Measurements from ENCODE around the gene GRM3.

Gene GRM3

DNA sequence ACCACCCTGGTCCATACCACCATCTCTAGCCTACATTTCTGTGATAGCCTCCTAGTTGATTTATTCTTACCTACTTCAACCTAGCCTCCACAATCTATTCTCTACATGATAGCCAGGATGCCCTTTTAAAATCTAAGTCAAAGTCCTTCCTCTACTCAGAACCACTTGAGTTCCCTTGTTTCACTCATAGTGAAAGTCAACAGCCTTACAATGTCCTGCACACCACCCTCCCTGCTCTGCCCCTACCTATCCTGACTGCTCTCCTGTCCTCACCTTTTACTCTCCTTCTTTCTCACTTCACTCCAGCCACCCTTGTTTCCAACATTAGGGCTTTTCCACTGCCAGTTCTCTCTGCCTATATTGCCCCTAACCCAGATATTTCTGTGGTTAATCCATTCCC is 146.7 kb downstream of the GRM3 start:
- DNase-seq, result no peak

DNA sequence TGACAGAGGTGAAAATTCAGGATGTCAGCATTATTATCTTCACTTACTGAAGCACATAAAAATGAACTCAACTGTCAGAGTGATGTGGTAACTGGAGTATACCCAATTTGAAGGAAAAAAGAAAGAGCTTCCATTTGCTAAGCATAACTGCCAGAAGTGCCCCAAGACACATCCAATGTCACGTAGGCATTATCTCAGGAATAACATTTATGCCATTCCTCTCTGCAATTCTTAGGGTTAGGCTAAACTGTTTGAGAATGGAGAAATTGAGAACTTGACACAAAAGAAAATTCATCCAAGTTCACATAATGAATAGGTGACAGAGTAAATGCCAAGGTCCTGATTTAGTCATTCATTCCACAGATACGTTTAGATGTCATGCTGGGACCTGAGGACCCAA is 148.6 kb downstream of the GRM3 start:
- no peak for DNase-seq

DNA sequence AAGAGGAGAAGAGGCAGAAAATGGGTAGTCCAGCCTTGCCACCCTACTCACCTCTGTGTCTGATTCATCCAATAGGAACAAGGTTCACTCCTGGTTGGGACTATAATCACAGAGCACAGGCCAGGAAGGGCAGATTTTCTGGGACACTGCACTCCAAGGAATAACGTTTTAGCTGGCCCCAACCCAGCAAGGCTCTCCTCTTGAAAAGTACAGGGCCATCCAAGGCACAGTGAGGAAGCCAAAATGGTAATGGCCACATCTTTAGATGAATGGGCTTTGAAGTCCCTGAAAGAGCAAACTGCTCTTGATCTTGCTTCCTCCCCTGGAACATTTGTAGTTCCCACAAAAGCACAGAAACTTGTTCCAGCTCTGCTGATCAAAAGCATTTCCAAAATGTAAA is 149.4 kb downstream of the GRM3 start:
- DNase-seq, result no peak

DNA sequence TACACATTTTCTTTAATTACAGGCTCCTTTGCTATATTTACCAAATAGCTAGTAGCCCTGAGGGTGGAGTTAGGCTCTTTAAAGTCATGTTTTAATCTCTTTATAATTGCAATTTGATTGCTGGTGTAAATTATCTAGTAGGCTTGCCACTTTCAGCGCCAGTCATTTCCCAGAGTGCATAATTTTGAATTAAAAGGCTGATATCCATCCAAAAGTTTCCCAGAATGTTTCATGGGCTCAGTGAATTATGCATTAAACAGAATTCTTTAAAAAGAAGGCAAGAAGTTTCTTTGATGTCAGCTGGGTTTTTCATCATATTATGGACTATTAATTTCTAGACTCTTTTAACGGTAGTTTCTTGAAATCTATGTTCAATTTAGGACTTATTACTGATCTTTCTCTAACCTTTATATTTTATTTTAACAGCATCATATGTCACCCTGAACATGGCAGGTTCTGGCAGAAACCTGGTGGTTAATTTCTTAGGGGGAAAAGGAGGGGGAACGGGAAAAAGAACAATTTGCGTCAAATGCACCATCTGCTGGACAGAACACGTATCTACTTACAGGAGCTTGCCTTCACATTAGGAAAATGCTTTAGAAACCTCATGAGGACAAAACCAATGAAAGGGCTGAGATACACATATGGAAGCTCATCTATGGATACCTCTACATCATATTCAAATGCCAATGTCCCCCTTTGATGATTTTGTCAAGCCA is 171.1 kb downstream of the GRM3 start:
- DNase-seq, result peak; percentile 60 to 62

DNA sequence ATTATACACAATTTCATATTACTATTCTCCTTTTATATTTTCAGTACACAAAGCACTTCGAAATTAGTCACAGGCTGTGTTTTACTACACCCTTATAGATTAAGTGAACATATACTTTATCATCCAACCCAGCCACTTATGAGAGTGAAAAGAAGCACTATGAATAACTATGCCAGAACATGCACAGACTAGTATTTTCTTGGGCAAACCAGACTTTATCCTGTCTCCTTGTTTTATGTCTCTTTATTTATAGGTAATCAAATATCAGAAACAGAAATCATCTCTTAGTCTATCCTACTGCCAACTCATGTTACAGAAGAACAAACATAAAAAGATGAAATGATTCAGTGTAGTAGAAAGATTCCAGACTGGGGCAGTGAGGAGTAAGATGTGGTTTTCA is 171.8 kb downstream of the GRM3 start:
- DNase-seq, result no peak

DNA sequence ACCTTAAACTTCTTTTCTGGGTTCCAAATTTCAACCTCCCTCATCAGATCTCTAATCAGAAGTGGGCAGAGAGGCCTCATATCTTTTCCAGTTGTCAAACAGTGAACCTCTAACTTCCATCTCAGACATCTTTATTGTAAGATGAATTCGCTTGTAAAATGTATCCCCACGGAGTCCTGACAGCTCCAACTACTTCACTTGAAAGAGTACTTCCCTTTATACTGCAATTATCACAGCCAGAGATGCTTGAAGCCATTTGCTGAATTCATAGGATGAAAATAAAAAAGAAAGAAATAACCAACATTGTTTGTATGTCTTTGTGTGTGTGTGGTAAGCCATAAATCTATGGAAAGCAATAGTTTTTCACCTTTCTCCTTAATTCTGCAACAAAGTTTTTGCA is 175.2 kb downstream of the GRM3 start:
- no peak for DNase-seq

DNA sequence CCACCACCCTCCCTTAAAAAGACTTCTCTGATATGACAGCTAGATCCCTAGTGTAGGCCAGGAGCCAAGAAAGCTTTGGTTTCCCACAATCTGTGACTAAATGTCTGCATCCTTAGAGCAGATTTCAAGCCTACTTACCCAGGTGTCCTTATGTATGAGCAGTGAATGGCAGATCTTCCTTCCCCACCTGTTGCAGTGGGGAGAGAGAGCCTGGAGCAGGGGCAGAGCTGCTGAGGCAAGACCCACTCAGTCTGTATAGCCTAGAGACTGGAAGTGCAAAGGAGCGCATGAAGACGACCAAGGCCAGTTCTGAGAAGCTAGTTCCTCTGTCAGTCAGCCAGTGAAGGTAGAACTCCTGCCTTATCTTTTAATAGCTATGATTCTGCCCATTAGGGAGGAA is 180.1 kb downstream of the GRM3 start:
- no peak for DNase-seq

DNA sequence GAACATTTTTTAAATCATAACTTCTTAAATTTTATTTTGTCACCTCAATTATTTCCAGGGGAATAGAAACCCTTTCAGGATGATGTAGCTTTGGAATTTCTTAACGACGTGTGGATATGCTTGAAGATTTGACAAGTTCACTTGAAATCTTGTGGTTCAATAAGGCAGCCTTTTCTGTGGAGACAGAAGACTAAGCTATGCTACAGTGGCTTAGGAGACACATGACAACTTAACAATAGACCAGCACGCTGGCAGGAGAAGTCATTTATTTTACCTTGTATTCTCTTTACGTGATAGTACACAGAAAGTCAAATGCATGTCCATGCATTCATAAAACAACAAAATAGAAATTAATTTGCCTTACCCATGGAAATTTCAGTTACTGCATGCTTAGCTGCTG is 181.6 kb downstream of the GRM3 start:
- no peak for DNase-seq

DNA sequence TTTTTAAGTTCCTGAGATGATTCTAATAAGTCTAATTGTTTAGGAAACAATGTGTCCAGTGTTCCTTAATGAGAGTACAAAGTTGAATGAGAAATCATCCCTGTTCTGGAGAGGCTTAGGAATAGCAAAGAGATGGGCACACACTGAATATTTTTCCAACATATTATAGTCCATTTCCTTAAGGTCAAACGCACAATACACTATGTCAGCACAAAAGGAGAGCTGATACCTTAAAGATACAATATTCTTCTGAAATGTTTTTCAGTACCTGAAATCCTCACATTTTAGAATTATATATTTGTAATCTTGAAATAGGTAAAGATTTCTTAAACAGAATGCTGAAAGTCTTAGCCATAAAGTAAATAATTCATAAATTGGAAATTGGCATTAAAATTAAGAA is 183.2 kb downstream of the GRM3 start:
- no peak for DNase-seq

DNA sequence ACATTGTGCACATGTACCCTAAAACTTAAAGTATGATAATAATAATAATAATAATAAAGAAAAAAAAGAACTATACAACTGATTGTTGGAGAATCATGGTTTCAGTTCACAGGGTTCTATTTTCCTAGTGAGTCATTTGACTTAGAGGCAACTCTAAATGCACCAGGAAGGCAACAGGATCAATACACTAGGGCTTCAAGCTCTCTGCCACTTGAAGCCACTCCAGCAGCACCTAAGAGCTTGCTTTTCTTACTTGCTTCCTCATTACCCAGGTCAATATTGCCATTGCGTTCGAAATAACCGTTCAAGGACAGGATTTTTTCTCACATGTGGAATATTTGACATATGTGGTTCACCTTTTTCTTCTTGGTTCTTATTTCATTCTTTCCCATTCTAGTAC is 189.7 kb downstream of the GRM3 start:
- no peak for DNase-seq

DNA sequence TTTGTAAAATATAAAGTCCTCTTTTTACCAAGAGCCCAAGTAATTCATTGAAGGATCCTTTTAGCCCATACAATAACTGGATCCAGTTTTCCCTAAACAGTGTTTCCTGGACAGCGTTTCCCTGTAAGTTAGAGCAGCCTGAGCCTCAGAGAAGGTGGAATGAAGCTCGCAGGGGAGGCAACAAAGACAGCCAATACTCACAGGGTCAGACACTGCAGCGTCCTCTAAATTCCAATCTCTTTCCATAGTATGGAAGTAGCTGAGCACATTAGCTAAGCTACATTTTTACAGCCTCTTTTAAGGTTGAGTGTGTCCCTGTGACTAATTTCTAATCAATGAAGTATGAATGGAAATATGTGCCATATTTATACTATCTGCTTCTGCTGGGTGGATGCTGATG is 193.5 kb downstream of the GRM3 start:
- no peak for DNase-seq

DNA sequence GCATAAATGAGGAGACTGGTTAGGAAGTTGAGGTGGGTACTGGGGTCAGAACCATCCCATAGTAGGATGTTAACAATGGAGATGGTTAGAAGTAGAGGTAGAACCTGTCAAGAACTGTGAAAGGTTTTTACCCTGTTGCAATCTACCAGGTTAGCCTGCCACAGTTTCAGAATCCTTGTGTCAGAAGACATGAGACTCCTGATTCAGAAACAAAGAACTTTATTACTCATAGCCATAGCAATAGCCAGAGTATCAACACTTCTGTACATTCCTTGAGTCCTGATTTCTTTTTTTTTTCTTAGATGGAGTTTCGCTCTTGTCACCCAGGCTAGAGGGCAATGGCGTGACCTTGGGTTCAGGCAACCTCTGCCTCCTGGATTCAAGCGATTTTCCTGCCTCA is 200.9 kb downstream of the GRM3 start:
- no peak for DNase-seq

DNA sequence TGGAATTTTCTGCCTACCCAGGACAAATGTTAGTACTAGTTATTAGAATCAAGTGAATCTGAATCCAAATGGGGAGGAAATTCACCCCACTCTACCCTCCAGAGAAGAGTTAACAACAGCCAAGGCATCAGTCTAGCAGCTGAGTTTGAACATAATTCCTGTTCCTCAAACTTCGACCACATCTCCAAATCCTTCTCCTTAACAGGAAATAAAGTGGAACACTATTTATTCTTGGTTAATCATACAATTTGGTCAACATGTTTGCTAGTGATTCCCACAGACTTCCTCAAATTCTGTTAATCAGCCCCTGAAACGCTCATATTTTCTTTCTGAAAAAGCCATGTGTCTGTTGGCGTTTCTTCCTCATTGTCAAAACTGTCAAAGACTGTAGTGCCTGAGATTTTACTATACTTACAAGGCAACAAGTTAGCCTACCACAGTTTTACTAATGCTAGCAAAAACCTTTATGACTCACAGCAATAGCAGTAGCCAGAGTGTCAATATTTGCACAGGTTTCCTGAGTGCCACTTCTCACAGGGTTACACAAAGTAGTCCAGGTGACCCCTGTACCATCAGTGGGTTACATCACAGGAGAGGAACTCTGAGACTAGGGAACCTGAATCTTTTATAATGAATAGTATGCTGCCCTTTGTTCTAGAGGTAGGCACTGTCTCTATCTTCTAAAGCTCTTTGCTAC is 202.9 kb downstream of the GRM3 start:
- no peak for DNase-seq

DNA sequence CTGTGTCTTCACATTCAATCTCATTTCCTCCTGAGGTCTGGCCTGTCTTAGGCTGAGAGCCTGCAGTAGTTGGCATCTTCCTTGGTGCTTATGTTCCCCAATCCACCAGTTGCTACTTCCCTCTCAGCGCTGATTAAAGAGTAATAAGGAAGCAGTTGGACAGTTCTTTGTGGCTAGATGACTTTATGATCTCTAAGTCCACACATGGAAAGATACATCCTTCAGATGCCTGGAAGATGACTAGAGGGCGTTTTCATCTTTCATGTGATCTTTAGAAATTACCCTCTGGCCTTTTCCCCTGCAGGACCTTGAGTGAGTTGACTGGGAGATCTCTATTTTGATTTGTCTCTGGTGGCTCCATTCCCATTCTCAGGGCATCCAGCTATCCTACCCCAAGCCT is 204.5 kb downstream of the GRM3 start:
- DNase-seq, result peak; percentile 15 to 24

DNA sequence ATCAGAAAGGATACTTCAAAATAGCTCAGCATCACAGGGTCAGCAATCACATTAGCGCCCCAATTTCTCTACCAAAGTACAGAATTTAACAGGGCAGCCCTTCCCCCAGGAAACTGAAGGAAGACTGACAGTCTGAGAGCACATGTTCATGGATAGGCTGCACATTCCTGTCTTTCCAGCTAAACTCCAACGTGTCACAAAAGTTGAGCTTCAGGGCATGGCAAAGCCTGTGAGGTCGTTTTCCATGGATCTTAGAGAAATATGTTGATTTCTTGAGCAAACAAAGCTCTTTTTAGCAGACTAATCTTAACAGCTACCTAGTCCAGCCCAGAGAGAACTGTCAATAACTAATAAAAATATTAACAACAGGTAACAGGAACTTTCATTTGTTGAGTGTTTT is 207.9 kb downstream of the GRM3 start:
- no peak for DNase-seq

DNA sequence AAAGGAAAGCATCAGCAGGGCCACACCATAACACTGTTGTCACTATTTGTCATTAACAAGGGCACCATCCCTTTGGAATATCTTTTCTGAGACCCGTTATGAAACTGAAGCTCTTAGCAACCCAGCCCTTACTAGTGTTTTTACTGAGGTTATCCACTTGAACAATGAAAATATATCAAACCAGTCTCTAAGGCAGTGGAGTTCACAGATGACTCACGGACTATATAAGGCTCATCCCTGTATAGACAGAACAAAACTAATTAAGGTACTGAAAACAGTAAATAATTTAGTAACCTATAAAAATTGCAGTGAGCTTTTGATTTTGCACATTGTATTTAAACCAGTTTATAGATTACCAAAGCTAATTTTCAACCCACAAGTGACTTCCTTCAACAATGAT is 219.7 kb downstream of the GRM3 start:
- DNase-seq, result no peak

DNA sequence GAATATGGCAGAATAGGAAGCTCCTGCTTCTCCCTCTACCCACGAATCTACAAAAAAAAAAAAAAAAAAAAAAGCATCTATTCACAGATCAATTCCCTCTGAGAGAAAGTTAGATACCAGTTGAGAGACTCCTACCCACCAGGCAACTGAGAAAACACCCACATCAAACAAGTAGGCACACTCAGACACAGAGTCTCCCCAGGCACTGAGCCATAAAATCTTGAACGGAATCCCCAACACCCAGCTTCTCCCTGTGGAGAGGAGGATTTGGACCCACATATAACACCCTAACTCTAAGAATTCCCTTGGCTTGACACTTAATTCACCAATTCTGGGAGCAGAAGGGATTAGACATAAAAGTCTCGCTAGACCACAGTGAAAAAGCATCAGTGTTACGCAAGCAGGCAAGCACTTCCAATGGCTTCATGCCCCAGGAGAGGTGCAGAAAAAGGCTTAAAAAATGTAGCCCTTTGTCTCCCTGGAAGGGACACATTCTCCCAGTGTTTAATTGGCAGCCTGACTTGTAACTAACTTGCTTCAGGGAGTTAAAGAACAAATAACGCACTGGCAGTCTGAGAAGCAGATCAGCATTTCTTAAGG is 223.6 kb downstream of the GRM3 start:
- no peak for DNase-seq

DNA sequence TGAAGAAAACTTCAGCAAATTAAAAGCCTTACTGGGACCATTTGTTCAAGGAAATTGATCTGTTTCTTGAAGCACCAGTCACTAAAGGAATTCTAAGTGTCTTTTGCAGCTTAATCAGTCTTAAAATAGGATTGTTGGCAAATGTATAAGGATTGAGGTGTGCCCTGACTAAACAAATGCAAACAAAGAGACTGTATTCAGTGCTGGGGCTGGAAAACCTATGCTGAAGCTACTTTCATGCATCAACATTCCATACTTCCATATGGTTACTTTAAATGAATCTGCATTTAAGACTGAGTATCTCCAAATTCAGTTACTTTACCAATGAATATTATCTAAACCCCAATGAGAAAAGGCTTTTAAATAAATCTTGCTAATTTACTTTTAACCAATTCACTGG is 232.4 kb downstream of the GRM3 start:
- DNase-seq, result no peak

DNA sequence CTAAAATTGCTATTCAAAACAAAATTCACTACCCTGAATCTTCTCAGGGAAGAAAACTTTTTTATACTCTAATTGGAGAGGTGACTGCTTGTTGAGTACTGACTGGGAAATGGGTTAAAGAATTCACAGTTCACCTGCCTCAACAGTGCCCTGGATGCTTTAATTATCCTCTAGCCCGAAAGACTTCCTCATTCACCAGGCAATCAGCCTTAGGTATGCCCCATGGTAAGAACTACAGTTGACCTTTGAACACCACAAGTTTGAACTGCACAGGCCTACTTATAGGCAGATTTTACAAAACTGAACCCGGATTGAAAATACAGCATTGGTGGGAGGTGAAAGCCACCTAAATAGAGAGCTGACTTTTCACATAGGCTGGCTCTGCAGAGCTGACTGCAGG is 240.4 kb downstream of the GRM3 start:
- DNase-seq, result no peak

DNA sequence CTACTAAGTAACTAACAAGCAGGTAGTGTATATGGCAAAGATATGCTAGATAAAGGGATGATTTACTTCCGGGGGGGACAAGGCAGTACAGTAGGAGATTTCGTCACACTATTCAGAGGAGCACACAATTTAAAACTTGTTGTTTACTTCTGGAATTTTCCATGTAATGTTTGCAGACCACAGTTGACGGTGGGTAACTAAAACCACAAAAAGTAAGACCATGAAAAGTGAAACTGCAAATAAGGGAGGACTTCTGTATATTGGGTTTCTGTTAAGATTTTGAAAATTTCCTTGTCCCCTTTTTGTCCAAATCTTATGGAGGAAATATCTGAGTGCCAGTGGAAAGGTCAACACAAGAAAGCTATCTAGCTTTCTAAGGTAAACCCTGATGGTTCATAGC is 245.8 kb downstream of the GRM3 start:
- DNase-seq, result no peak

DNA sequence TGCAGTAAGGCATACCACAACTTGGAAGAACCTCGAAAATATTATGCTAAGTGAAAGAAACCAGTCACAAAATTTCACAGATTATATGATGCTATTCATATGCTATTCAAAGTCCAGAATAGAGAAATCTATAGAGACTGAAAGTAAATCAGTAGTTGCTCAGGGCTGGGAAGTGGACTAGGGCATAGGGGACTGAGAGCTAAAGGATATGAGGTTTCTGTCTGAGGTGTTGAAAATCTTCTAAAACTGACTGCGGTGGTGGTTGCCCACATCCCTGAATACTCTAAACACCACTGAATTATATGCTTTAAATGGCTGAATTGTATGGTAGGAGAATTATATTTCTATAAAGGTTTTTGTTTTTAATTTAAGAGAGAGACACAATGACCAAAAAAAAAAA is 254.5 kb downstream of the GRM3 start:
- DNase-seq, result no peak

DNA sequence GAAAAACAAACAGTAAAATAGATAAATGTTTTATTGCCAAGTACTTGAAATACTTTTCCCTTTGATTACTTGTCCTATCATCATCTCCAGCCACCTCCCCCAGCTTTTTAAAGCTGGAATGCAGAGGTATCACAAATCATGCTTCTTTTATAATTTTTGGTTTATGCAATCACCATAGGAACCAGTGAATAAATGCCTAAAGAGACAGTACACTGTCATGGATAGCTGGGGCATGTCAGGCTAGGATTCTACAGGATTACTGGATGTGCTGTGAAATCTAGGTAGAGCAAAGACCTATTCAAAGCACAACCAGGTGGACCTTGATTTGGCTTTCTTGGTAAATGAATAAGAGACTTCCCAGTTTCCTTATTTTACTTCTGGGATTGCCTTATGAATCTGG is 257.2 kb downstream of the GRM3 start:
- no peak for DNase-seq

DNA sequence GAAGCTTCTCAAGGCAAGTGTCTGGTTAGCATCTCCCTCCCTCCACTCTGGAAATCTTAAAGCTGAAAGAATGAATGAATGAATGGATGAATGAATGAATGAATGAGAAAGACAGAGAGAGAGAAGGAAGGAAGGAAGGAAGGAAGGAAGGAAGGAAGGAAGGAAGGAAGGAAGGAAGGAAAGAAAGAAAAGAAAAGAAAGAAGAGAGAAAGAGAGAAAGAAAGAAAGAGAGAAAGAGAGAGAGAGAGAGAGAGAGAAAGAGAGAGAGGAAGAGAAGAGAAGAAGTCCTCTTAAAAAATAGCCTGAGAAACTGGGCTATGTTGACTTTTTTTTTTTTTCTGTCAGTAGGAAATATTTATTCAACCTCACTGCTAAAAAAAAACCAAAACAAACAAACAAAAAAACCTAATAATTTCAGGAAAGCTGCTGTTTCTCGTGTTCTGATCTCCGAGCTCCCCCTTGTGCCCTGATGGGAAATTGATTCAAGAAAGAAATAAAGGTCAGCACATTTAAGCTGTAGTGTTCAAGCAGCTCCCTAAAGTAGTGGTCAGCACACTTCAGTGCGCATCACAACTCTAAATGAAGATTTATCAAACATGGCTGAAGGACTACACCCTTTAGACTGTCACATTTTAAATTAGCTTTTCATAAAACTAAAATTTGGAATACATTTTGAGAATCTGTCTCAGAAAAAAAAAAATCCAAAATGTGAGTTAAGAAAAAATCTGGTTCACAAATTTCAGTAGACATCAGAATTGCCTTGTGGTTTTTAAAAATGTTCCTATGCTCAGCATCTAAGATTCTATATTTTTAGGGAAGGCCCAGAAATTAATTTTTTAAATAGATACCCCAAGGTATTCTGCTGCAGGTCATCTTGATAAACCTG is 261.5 kb downstream of the GRM3 start:
- DNase-seq, result peak; percentile 32 to 47

DNA sequence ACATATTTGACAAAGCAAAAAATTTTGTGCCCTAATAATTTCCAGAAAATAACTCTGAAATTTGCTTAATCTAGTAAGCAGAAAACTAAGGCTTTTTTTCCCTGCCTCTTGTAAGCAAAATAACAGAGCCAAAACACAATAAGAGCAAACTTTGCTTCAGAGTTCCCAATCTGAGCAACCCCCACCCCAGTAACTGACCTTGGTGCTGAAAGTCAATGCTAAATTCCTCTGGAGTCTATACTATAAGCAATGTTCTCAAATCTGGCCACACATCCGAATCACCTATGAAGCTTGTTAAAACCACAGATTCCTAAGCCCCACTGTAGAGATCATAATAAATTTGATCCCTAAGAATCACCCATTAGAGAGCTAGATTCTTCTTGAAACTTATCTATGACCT is 265.2 kb downstream of the GRM3 start:
- DNase-seq, result peak; percentile 22 to 50
